H9 (cell line): Measurements from ENCODE around the gene MXD3. TPM values are rescaled to one million over a fixed set of nuclear protein-coding genes. Genes with fewer than 3 reads are reported as not detected.

ENCODE experiments used
- DNase-seq: peaks from one replicate; pipeline ENCODE4 v3.0.0-alpha.2; 2017
- H2AFZ ChIP-seq: one replicate; pipeline ENCODE4 v1.6.1; 2013; ENCODE audit warnings: mild to moderate bottlenecking, low read length, control low read depth, moderate library complexity
- H2AK5ac ChIP-seq: 2 replicates; pipeline ENCODE4 v1.6.1; 2013; ENCODE audit warnings: low read length, control low read depth, mixed read lengths; ENCODE audit not compliant: insufficient read length
- H2BK120ac ChIP-seq: one replicate; pipeline ENCODE4 v1.6.1; 2013; ENCODE audit warnings: low read depth, mild to moderate bottlenecking, low read length, control low read depth, inconsistent platforms; ENCODE audit not compliant: poor library complexity, severe bottlenecking
- H2BK12ac ChIP-seq: 2 replicates; pipeline ENCODE4 v1.6.1; 2013; ENCODE audit warnings: low read length, control low read depth, mixed read lengths, low read depth; ENCODE audit not compliant: insufficient read length
- H2BK15ac ChIP-seq: 2 replicates; pipeline ENCODE4 v1.6.1; 2013; ENCODE audit warnings: low read depth, low read length, control low read depth
- H2BK20ac ChIP-seq: one replicate; pipeline ENCODE4 v1.6.1; 2013; ENCODE audit warnings: low read depth, mild to moderate bottlenecking, low read length, control low read depth, inconsistent platforms; ENCODE audit not compliant: poor library complexity, severe bottlenecking
- H2BK5ac ChIP-seq: 2 replicates; pipeline ENCODE4 v1.6.1; 2013; ENCODE audit warnings: low read length, control low read depth, mixed read lengths; ENCODE audit not compliant: insufficient read length
- H3K14ac ChIP-seq: 2 replicates; pipeline ENCODE4 v1.6.1; 2013; ENCODE audit warnings: low read length, control low read depth; ENCODE audit not compliant: insufficient read depth
- H3K18ac ChIP-seq: 2 replicates; pipeline ENCODE4 v1.6.1; 2013; ENCODE audit warnings: low read depth, mild to moderate bottlenecking, mixed read lengths, low read length, control low read depth; ENCODE audit not compliant: insufficient read length
- H3K23ac ChIP-seq: 2 replicates; pipeline ENCODE4 v1.6.1; 2013; ENCODE audit warnings: low read length, control low read depth, mixed read lengths, low read depth; ENCODE audit not compliant: insufficient read length
- H3K23me2 ChIP-seq: 2 replicates; pipeline ENCODE4 v1.6.1; 2013; ENCODE audit warnings: low read depth, mild to moderate bottlenecking, mixed read lengths, low read length, control low read depth; ENCODE audit not compliant: insufficient read length, poor library complexity, severe bottlenecking
- H3K27ac ChIP-seq: 2 replicates; pipeline ENCODE4 v1.5.1; 2013; ENCODE audit warnings: low read length, control low read depth, mixed read lengths, low read depth; ENCODE audit not compliant: insufficient read length
- H3K27me3 ChIP-seq: 2 replicates; pipeline ENCODE4 v1.6.1; 2013; ENCODE audit warnings: low read length, control low read depth, inconsistent platforms; ENCODE audit not compliant: insufficient read depth
- H3K4ac ChIP-seq: 2 replicates; pipeline ENCODE4 v1.6.1; 2013; ENCODE audit warnings: low read depth, mild to moderate bottlenecking, control low read depth, inconsistent platforms, low read length, moderate library complexity
- H3K4me1 ChIP-seq: 2 replicates; pipeline ENCODE4 v1.6.1; 2013; ENCODE audit warnings: low read length, control low read depth, inconsistent platforms; ENCODE audit not compliant: insufficient read depth
- H3K4me2 ChIP-seq: 2 replicates; pipeline ENCODE4 v1.6.1; 2013; ENCODE audit warnings: low read length, control low read depth, mixed read lengths; ENCODE audit not compliant: insufficient read length, insufficient read depth
- H3K56ac ChIP-seq: 2 replicates; pipeline ENCODE4 v1.6.1; 2013; ENCODE audit warnings: low read depth, mild to moderate bottlenecking, mixed read lengths, low read length, control low read depth; ENCODE audit not compliant: insufficient read length
- H3K79me1 ChIP-seq: 2 replicates; pipeline ENCODE4 v1.6.1; 2013; ENCODE audit warnings: low read depth, mild to moderate bottlenecking, moderate library complexity, low read length, control low read depth, inconsistent platforms; ENCODE audit not compliant: insufficient read depth, poor library complexity, severe bottlenecking
- H3K79me2 ChIP-seq: 2 replicates; pipeline ENCODE4 v1.6.1; 2013; ENCODE audit warnings: low read length, control low read depth, inconsistent platforms; ENCODE audit not compliant: insufficient read depth
- H3K9ac ChIP-seq: 2 replicates; pipeline ENCODE4 v1.6.1; 2013; ENCODE audit warnings: low read length, control low read depth, mixed read lengths; ENCODE audit not compliant: insufficient read length; ENCODE audit errors: extremely low read depth
- H3K9me3 ChIP-seq: one replicate; pipeline ENCODE4 v1.6.1; 2013; ENCODE audit warnings: low read depth, low read length, inconsistent platforms; ENCODE audit not compliant: control insufficient read depth
- H3T11ph ChIP-seq: one replicate; pipeline ENCODE4 v1.6.1; 2013; ENCODE audit warnings: mild to moderate bottlenecking, low read length, control low read depth, inconsistent platforms
- H4K20me1 ChIP-seq: one replicate; pipeline ENCODE4 v1.6.1; 2013; ENCODE audit not compliant: control insufficient read depth, insufficient read length, insufficient read depth
- H4K5ac ChIP-seq: 2 replicates; pipeline ENCODE4 v1.6.1; 2013; ENCODE audit warnings: low read depth, mild to moderate bottlenecking, mixed read lengths, low read length, control low read depth; ENCODE audit not compliant: insufficient read length
- H4K8ac ChIP-seq: replicated peaks from 2 replicates; pipeline ENCODE4 v1.6.1; 2013; ENCODE audit warnings: low read length, control low read depth, mixed read lengths, low read depth; ENCODE audit not compliant: insufficient read length
- H4K91ac ChIP-seq: 2 replicates; pipeline ENCODE4 v1.6.1; 2013; ENCODE audit warnings: low read depth, mild to moderate bottlenecking, moderate library complexity, mixed read lengths, low read length, control low read depth; ENCODE audit not compliant: insufficient read length
- H3K27ac Mint-ChIP-seq, 3 experiments: 2 replicates in 2 of 3; 3 replicates in 1 of 3; pipeline ENCODE4 v1.8.0; 2020 to 2021; ENCODE audit warnings: mixed read lengths in 3 of 3, mild to moderate bottlenecking in 1 of 3, moderate library complexity in 1 of 3
- H3K27me3 Mint-ChIP-seq: 2 replicates; pipeline ENCODE4 v1.8.0; 2021; ENCODE audit warnings: low read depth, mild to moderate bottlenecking, moderate library complexity, mixed read lengths
- H3K36me3 Mint-ChIP-seq, 3 experiments: 2 replicates in 2 of 3; 3 replicates in 1 of 3; pipeline ENCODE4 v1.8.0; 2020 to 2021; ENCODE audit warnings: low read depth in 3 of 3, mixed read lengths in 3 of 3; ENCODE audit not compliant: insufficient read depth in 1 of 3
- H3K4me1 Mint-ChIP-seq, 2 experiments: 2 replicates each; pipeline ENCODE4 v1.8.0; 2020; ENCODE audit warnings: mixed read lengths in 2 of 2
- H3K4me3 Mint-ChIP-seq, 2 experiments: 2 replicates in 1 of 2; 3 replicates in 1 of 2; pipeline ENCODE4 v1.8.0; 2020 to 2021; ENCODE audit warnings: mild to moderate bottlenecking in 2 of 2, mixed read lengths in 2 of 2, moderate library complexity in 1 of 2
- H3K9me3 Mint-ChIP-seq, 2 experiments: 2 replicates in 1 of 2; 3 replicates in 1 of 2; pipeline ENCODE4 v1.8.0; 2020; ENCODE audit warnings: mild to moderate bottlenecking in 2 of 2, mixed read lengths in 2 of 2, moderate library complexity in 1 of 2
- CTCF ChIP-seq: fragments of 200-600 bp; sonication (generic); conservative IDR thresholded peaks from 3 replicates; pipeline ENCODE4 v1.8.0; 2021; ENCODE audit warnings: antibody characterized with exemption, mild to moderate bottlenecking
- WGBS: extraction: QIAGEN DNeasy Blood & Tissue Kit; methylation state at CpG from one replicate; pipeline ENCODE4 v1.1.7; 2013; ENCODE audit warnings: missing lambda C conversion rate, low lambda C conversion rate, mixed read lengths; ENCODE audit not compliant: insufficient read length; ENCODE audit errors: extremely low coverage; 5-methylcytosine and 5-hydroxymethylcytosine counted together
- total RNA-seq: library from RNA; stranded (reverse); gene quantifications from 2 replicates; pipeline ENCODE4 v1.2.1, GENCODE V29; 2021

Gene MXD3
- total RNA-seq, 1 experiment from 2014 or later: 9.8 TPM

DNA sequence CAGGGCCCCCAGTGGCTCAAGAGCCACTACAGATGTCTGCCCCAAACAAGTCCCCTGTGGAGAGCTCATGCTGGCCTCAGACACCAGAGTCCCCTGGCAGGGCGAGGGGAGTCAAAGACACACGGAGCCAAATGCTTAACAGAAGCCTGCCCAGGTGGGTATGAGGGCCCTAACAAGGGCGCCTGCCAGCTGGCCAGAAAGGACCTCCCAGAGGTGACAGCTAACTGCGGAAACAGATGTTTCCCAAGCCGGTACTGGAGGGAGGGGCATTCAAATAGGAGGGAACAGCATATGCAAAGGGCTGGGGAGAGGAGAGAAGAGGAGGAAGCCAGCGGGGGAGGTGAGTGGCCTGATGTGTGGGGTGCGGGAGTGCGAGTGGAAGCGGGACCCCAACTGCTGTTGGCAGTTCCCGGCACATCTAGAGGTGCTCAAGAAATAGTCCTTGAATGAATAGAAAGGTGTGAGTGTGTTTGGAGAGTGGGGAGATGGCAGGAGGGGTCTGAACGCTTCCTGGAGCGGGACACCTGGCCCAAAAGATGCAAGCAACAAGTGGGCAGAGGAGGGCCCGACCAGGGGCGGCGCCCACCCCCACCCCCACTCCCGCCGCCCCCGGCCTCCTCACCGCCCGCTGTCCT lies 824 bp downstream of the MXD3 start:
- peaks cover 18 to 20% of the 10 kb centered on the region in 2 experiments for H3K4me1 Mint-ChIP-seq
- H3K79me2 ChIP-seq: no peaks in the 10 kb centered on the region
- no peaks in the 10 kb centered on the region for H3K27me3 ChIP-seq
- H3K4ac ChIP-seq: no peak overlapping the region
- no peak overlapping the region for H2BK20ac ChIP-seq
- H2BK120ac ChIP-seq: no peak overlapping the region
- H3K9ac ChIP-seq: no peak overlapping the region
- no peak overlapping the region for H2BK5ac ChIP-seq
- H3K23ac ChIP-seq: no peak overlapping the region
- H3K27ac Mint-ChIP-seq: peak overlapping the region in 1 of 3 experiments; percentile 63; a peak in 1 of 7 replicates
- no peak overlapping the region for H3K56ac ChIP-seq
- H2BK12ac ChIP-seq: no peak overlapping the region
- no peak overlapping the region for H4K5ac ChIP-seq
- H4K91ac ChIP-seq: no peak overlapping the region
- H3K9me3 ChIP-seq: no peaks in the 10 kb centered on the region
- H3K23me2 ChIP-seq: peaks cover 14% of the 10 kb centered on the region
- peaks cover 11 to 17% (median 13%) of the 10 kb centered on the region in 3 experiments for H3K36me3 Mint-ChIP-seq
- peak overlapping the region; percentile 80 for H3K4me2 ChIP-seq
- no peaks in the 10 kb centered on the region; the same call in 1 of the 2 replicates for H3K27me3 Mint-ChIP-seq
- DNase-seq: peak; percentile 59
- H3K4me1 ChIP-seq: no peaks in the 10 kb centered on the region
- no peaks in the 10 kb centered on the region for H3K79me1 ChIP-seq
- TF ChIP-seq CTCF: no peak
- no peaks in the 10 kb centered on the region for H3K9me3 Mint-ChIP-seq
- no peak overlapping the region for H3K27ac ChIP-seq
- H2AFZ ChIP-seq: no peak overlapping the region
- H4K8ac ChIP-seq: no peak overlapping the region
- H3K18ac ChIP-seq: no peak overlapping the region
- H2AK5ac ChIP-seq: no peak overlapping the region
- H2BK15ac ChIP-seq: no peak overlapping the region
- peak overlapping the region; percentile 76 to 88 for H3K4me3 Mint-ChIP-seq
- no peak overlapping the region for H3K14ac ChIP-seq
- WGBS: no CpG with 5 or more reads among the region's 20 CpGs
- no peak overlapping the region for H3T11ph ChIP-seq
- H4K20me1 ChIP-seq: peaks cover 5% of the 10 kb centered on the region
